Thoracic aorta (tissue), 2 donors: ENCODE data around the gene EIF4A2. TPM values are rescaled to one million over a fixed set of nuclear protein-coding genes. Genes with fewer than 3 reads are reported as not detected.

ENCODE experiments used
- ATAC-seq: fragments of 150-250 bp; one replicate; pipeline ENCODE4 v1.8.0; 2017; ENCODE audit warnings: low read depth; ENCODE audit not compliant: insufficient number of reproducible peaks, low FRiP score
- DNase-seq: peaks from one replicate; pipeline ENCODE4 v3.0.0-alpha.2; 2020; ENCODE audit warnings: low spot score
- H3K27ac ChIP-seq, 2 donors: fragments of 200-600 bp; sonication (generic); 1 replicate in 1 of 2; 2 replicates in 1 of 2; pipeline ENCODE4 v1.5.1; 2016; ENCODE audit warnings: mild to moderate bottlenecking in 2 of 2, moderate library complexity in 2 of 2
- H3K27me3 ChIP-seq: fragments of 200-600 bp; sonication (generic); replicated peaks from 2 replicates; pipeline ENCODE4 v1.6.0; 2016; ENCODE audit warnings: mild to moderate bottlenecking; ENCODE audit not compliant: insufficient read depth
- H3K36me3 ChIP-seq: fragments of 200-600 bp; sonication (generic); one replicate; pipeline ENCODE4 v1.5.1; 2016
- H3K4me1 ChIP-seq, 2 donors: fragments of 200-600 bp; sonication (generic); 1 replicate in 1 of 2; 2 replicates in 1 of 2; pipeline versions ENCODE4 v1.5.1 to v1.6.0; 2016; ENCODE audit warnings: low read depth in 2 of 2, mild to moderate bottlenecking in 1 of 2; ENCODE audit not compliant: control insufficient read depth in 1 of 2
- H3K4me3 ChIP-seq: fragments of 200-600 bp; sonication (generic); 2 replicates; pipeline ENCODE4 v1.5.1; 2016; ENCODE audit warnings: mild to moderate bottlenecking
- H3K9me3 ChIP-seq: fragments of 200-600 bp; sonication (generic); 2 replicates; pipeline ENCODE4 v1.5.1; 2016
- CTCF ChIP-seq: fragments of 200-600 bp; sonication (generic); IDR thresholded peaks from one replicate; pipeline ENCODE4 v1.5.1; 2019; ENCODE audit warnings: antibody characterized with exemption
- total RNA-seq, 2 donors: library from RNA; depleted of rRNA; stranded (reverse); fragments of >200 nt; gene quantifications; one replicate each; pipeline versions ENCODE4 v1.1.0 to v1.2.3, GENCODE V29; 2016

The EIF4A2 gene
- total RNA-seq, 2 donors from 2014 or later = 297 to 360 TPM

GRCh38 chr3:186751480-186751879, 31.9 kb upstream of the EIF4A2 start:
- DNase-seq = no peak
- ATAC-seq = no peak

GRCh38 chr3:186754006-186754405, 29.4 kb upstream of the EIF4A2 start:
- Histone ChIP-seq H3K27ac (no peak overlapping the region), H3K36me3 (no peaks in the 10 kb centered on the region), H3K4me3 (no peak overlapping the region), H3K4me1 (no peaks in the 10 kb centered on the region), H3K9me3 (no peaks in the 10 kb centered on the region), H3K27me3 (no peaks in the 10 kb centered on the region)
- no peak for ATAC-seq
- TF ChIP-seq CTCF = no peak
- DNase-seq = no peak

More at GRCh38 chr3:186751480-186751879, 31.9 kb upstream of the EIF4A2 start:
- Histone ChIP-seq H3K4me1 (no peaks in the 10 kb centered on the region), H3K27me3 (no peaks in the 10 kb centered on the region), H3K27ac (no peak overlapping the region), H3K36me3 (no peaks in the 10 kb centered on the region), H3K9me3 (no peaks in the 10 kb centered on the region), H3K4me3 (no peak overlapping the region)
- no peak for TF ChIP-seq CTCF

- no peak for ATAC-seq
- TF ChIP-seq CTCF = no peak
- DNase-seq = no peak
These were observed 28.5 kb upstream of the EIF4A2 start for GRCh38 chr3:186754871-186755270.

GRCh38 chr3:186757214-186757613, 26.2 kb upstream of the EIF4A2 start:
- no peaks in the 10 kb centered on the region for H3K27me3 ChIP-seq
- no peak overlapping the region for H3K27ac ChIP-seq
- ATAC-seq (no peak), DNase-seq (no peak)
- no peaks in the 10 kb centered on the region for H3K4me1 ChIP-seq
- TF ChIP-seq CTCF = no peak
- H3K4me3 ChIP-seq = no peak overlapping the region
- no peaks in the 10 kb centered on the region for H3K9me3 ChIP-seq
- no peaks in the 10 kb centered on the region for H3K36me3 ChIP-seq

More at GRCh38 chr3:186754871-186755270, 28.5 kb upstream of the EIF4A2 start:
- H3K9me3 ChIP-seq = no peaks in the 10 kb centered on the region
- no peaks in the 10 kb centered on the region for H3K27me3 ChIP-seq
- H3K27ac ChIP-seq = no peak overlapping the region
- H3K36me3 ChIP-seq = no peaks in the 10 kb centered on the region
- no peaks in the 10 kb centered on the region for H3K4me1 ChIP-seq
- H3K4me3 ChIP-seq = no peak overlapping the region

- no peak overlapping the region for H3K4me3 ChIP-seq
- H3K27me3 ChIP-seq = no peaks in the 10 kb centered on the region
- H3K27ac ChIP-seq = no peak overlapping the region
- no peaks in the 10 kb centered on the region for H3K4me1 ChIP-seq
- no peak for TF ChIP-seq CTCF
- no peak for ATAC-seq
- no peaks in the 10 kb centered on the region for H3K9me3 ChIP-seq
- no peak for DNase-seq
- H3K36me3 ChIP-seq = no peaks in the 10 kb centered on the region
These were observed 25.6 kb upstream of the EIF4A2 start for GRCh38 chr3:186757686-186758220.
